H1 (cell line): Measurements from ENCODE around the gene SHMT1. TPM values are rescaled to one million over a fixed set of nuclear protein-coding genes. Genes with fewer than 3 reads are reported as not detected.
"Not testable (repeated sequence)": the region's sequence is repeated elsewhere in the genome, so short reads cannot be mapped to it uniquely, and the experiment has no call there.

ENCODE experiments used
- CTCF ChIA-PET: fragments of 300-600 bp; sonication (Branson Sonifier 250); formaldehyde crosslinking; loops from one replicate; lab custom pipeline; 2021; ENCODE audit not compliant: partially characterized antibody; lab: Charles Lee
- POLR2A ChIA-PET: fragments of 300-600 bp; sonication (Branson Sonifier 250); formaldehyde crosslinking; loops from one replicate; lab custom pipeline; 2021; ENCODE audit warnings: inconsistent platforms; ENCODE audit not compliant: partially characterized antibody; lab: Charles Lee
- DNase-seq, 2 experiments: peaks; one replicate each; pipeline versions ENCODE4 v3.0.0 to v3.0.0-alpha.2; 2010 to 2022; ENCODE audit warnings: low spot score in 2 of 2, low read depth in 1 of 2, mixed read lengths in 1 of 2
- FAIRE-seq: peaks from 2 replicates; lab custom pipeline; 2011; peaks lifted over from hg19 to GRCh38; lab: Jason Lieb, UNC
- H2AFZ ChIP-seq: 2 replicates; pipeline ENCODE4 v1.8.1; 2012; ENCODE audit warnings: low read length, inconsistent platforms
- H2AK5ac ChIP-seq: 2 replicates; pipeline ENCODE4 v1.6.1; 2013; ENCODE audit warnings: low read depth, low read length
- H2BK120ac ChIP-seq: replicated peaks from 2 replicates; pipeline ENCODE3; 2013; ENCODE audit warnings: low read depth, low read length, inconsistent platforms
- H2BK12ac ChIP-seq: 2 replicates; pipeline ENCODE4 v1.6.1; 2013; ENCODE audit warnings: low read depth, low read length
- H2BK15ac ChIP-seq: 2 replicates; pipeline ENCODE4 v1.6.1; 2013; ENCODE audit warnings: low read length
- H2BK20ac ChIP-seq: 2 replicates; pipeline ENCODE4 v1.6.1; 2013; ENCODE audit warnings: low read length
- H2BK5ac ChIP-seq: 2 replicates; pipeline ENCODE4 v1.6.1; 2013; ENCODE audit warnings: low read depth, low read length
- H3K14ac ChIP-seq: 2 replicates; pipeline ENCODE4 v1.6.1; 2013; ENCODE audit warnings: inconsistent platforms; ENCODE audit not compliant: insufficient read length
- H3K18ac ChIP-seq: 2 replicates; pipeline ENCODE4 v1.6.1; 2013; ENCODE audit warnings: low read length; ENCODE audit errors: extremely low read depth
- H3K23ac ChIP-seq: 2 replicates; pipeline ENCODE4 v1.6.1; 2013; ENCODE audit warnings: inconsistent platforms; ENCODE audit not compliant: insufficient read length
- H3K23me2 ChIP-seq: 2 replicates; pipeline ENCODE4 v1.6.1; 2013; ENCODE audit warnings: low read depth, low read length
- H3K27ac ChIP-seq: 2 replicates; pipeline ENCODE4 v1.6.1; 2011; ENCODE audit warnings: low read depth, low read length, inconsistent platforms
- H3K27me3 ChIP-seq, 4 experiments: replicated peaks in 1 of 4; 1 replicate in 1 of 4; 2 replicates in 3 of 4; pipeline versions ENCODE4 v1.6.1 to v1.8.1; 2011 to 2013; ENCODE audit warnings: low read length in 3 of 4, mild to moderate bottlenecking in 3 of 4, inconsistent platforms in 2 of 4, mixed read lengths in 2 of 4, moderate library complexity in 1 of 4; ENCODE audit not compliant: control insufficient read depth in 3 of 4, insufficient read depth in 3 of 4; ENCODE audit errors: extremely low read depth in 1 of 4
- H3K36me3 ChIP-seq, 4 experiments: 2 replicates each; pipeline versions ENCODE4 v1.6.1 to v1.8.1; 2011 to 2013; ENCODE audit warnings: mild to moderate bottlenecking in 4 of 4, low read length in 3 of 4, moderate library complexity in 2 of 4, control low read depth in 1 of 4, inconsistent platforms in 1 of 4; ENCODE audit not compliant: insufficient read depth in 4 of 4, control insufficient read depth in 2 of 4
- H3K4ac ChIP-seq: replicated peaks from 2 replicates; pipeline ENCODE3; 2013; ENCODE audit warnings: low read length, low read depth, mixed read lengths, inconsistent platforms; ENCODE audit not compliant: insufficient read length
- H3K4me1 ChIP-seq, 4 experiments: replicated peaks in 1 of 4; 1 replicate in 1 of 4; 2 replicates in 3 of 4; pipeline versions ENCODE4 v1.6.1 to v1.8.1; 2011 to 2013; ENCODE audit warnings: low read length in 3 of 4, inconsistent platforms in 2 of 4, mixed read lengths in 1 of 4; ENCODE audit not compliant: insufficient read depth in 4 of 4, control insufficient read depth in 3 of 4
- H3K4me2 ChIP-seq, 2 experiments: 2 replicates each; pipeline versions ENCODE4 v1.6.1 to v1.8.1; 2011 to 2013; ENCODE audit warnings: low read depth in 2 of 2, low read length in 2 of 2, control low read depth in 1 of 2, inconsistent platforms in 1 of 2, mild to moderate bottlenecking in 1 of 2; ENCODE audit not compliant: insufficient read depth in 1 of 2
- H3K4me3 ChIP-seq, 4 experiments: fragments of 200-600, 300-600 bp in 1 of 4; sonication (generic), shearing (Covaris generic), sonication (Bioruptor Twin) in 1 of 4; 2 replicates each; pipeline versions ENCODE4 v1.5.1 to v1.8.1; 2011 to 2016; ENCODE audit warnings: low read length in 4 of 4, low read depth in 3 of 4, control low read depth in 2 of 4, inconsistent platforms in 2 of 4, mild to moderate bottlenecking in 2 of 4, mixed read lengths in 1 of 4, moderate library complexity in 1 of 4; ENCODE audit not compliant: insufficient read depth in 2 of 4; ENCODE audit errors: extremely low read depth in 1 of 4
- H3K56ac ChIP-seq: replicated peaks from 2 replicates; pipeline ENCODE3; 2013; ENCODE audit warnings: low read depth, mild to moderate bottlenecking, mixed read lengths, low read length, inconsistent platforms; ENCODE audit not compliant: insufficient read length
- H3K79me1 ChIP-seq: 2 replicates; pipeline ENCODE4 v1.6.1; 2013; ENCODE audit warnings: low read depth, low read length, control low read depth
- H3K79me2 ChIP-seq, 2 experiments: 2 replicates each; pipeline versions ENCODE4 v1.6.1 to v1.8.1; 2012 to 2013; ENCODE audit warnings: low read length in 2 of 2, mild to moderate bottlenecking in 2 of 2, inconsistent platforms in 1 of 2; ENCODE audit not compliant: insufficient read depth in 2 of 2, control insufficient read depth in 1 of 2
- H3K9ac ChIP-seq, 4 experiments: replicated peaks in 1 of 4; 1 replicate in 1 of 4; 2 replicates in 3 of 4; pipeline versions ENCODE4 v1.6.1 to v1.8.1; 2011 to 2013; ENCODE audit warnings: low read depth in 3 of 4, low read length in 3 of 4, control low read depth in 2 of 4, mild to moderate bottlenecking in 2 of 4, moderate library complexity in 2 of 4, inconsistent platforms in 1 of 4; ENCODE audit errors: extremely low read depth in 1 of 4
- H3K9me3 ChIP-seq, 2 experiments: 2 replicates each; pipeline versions ENCODE4 v1.6.1 to v1.8.1; 2012 to 2013; ENCODE audit warnings: mild to moderate bottlenecking in 2 of 2, moderate library complexity in 2 of 2, control low read depth in 1 of 2, inconsistent platforms in 1 of 2, low read depth in 1 of 2, low read length in 1 of 2, mixed read lengths in 1 of 2; ENCODE audit not compliant: insufficient read depth in 2 of 2
- H4K20me1 ChIP-seq, 2 experiments: replicated peaks in 1 of 2; 2 replicates each; pipeline versions ENCODE3 to v1.8.1; 2011 to 2013; ENCODE audit warnings: inconsistent platforms in 2 of 2, low read length in 2 of 2, mild to moderate bottlenecking in 1 of 2; ENCODE audit not compliant: insufficient read depth in 2 of 2, control insufficient read depth in 1 of 2
- H4K5ac ChIP-seq: 2 replicates; pipeline ENCODE4 v1.6.1; 2013; ENCODE audit warnings: low read length, low read depth, mixed read lengths, inconsistent platforms; ENCODE audit not compliant: insufficient read length
- H4K8ac ChIP-seq: 2 replicates; pipeline ENCODE4 v1.8.0; 2013; ENCODE audit warnings: mild to moderate bottlenecking, moderate library complexity, low read length, inconsistent platforms; ENCODE audit not compliant: insufficient read depth; ENCODE audit errors: extremely low read depth
- H4K91ac ChIP-seq: replicated peaks from 2 replicates; pipeline ENCODE3; 2013; ENCODE audit warnings: low read length, mixed read lengths, inconsistent platforms; ENCODE audit not compliant: insufficient read length
- WGBS, 2 experiments: shearing (Covaris generic) in 1 of 2; methylation state at CpG; one replicate each; pipeline versions ENCODE4 v1.1.6 to v1.1.7; 2013 to 2015; ENCODE audit warnings: low lambda C conversion rate in 2 of 2, mixed read lengths in 2 of 2, inconsistent platforms in 1 of 2, low coverage in 1 of 2, missing lambda C conversion rate in 1 of 2; ENCODE audit not compliant: insufficient replicate concordance in 2 of 2, insufficient coverage in 1 of 2, insufficient read length in 1 of 2; ENCODE audit errors: extremely low coverage in 1 of 2, missing lambda C conversion rate in 1 of 2; 5-methylcytosine and 5-hydroxymethylcytosine counted together
- polyA plus RNA-seq, 7 experiments: library from polyadenylated mRNA; depleted of rRNA in 3 of 7; stranded (reverse) in 5 of 7; unstranded in 2 of 7; fragments of >200 nt in 5 of 7; fragments of 200-250 nt in 2 of 7; gene quantifications; 1 replicate in 5 of 7; 2 replicates in 1 of 7; 4 replicates in 1 of 7; pipeline versions ENCODE4 v1.2.1 to v1.2.3, GENCODE V29; 2011 to 2013; ENCODE audit warnings: missing spikeins in 2 of 7, mixed read lengths in 2 of 7
- total RNA-seq: library from RNA; stranded (reverse); fragmentation: NEBNext Ultra II Directional; extraction: Animal tissue kit (Norgen Biotek cat#: 25700); gene quantifications from 2 replicates; pipeline ENCODE4 v1.2.1, GENCODE V29; 2021

SHMT1 gene
- total and polyA plus RNA-seq, 2 of the 8 experiments (the other 6 are each of a cell fraction or from before 2014, with no cell fraction given): 30.7 to 39.3 TPM

DNA sequence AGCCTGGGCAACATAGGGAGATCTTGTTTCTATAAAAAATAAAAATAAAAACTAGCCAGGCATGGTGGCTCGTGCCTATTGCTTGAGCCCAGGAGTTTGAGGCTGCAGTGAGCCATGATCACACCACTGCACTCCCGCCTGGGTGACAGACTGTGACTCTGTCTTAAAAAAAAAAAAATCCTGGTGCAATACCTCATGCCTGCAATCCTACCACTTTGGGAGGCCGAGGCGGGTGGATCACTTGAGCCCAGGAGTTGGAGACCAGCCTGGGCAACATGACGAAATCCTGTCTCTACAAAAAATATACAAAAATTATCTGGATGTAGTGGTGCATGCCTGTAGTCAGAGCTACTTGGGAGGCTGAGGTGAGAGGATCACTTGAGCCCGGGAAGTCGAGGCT lies 20.9 kb upstream of the SHMT1 start:
- H3K4me2 ChIP-seq, H4K5ac ChIP-seq, H3K23ac ChIP-seq, H3K9me3 ChIP-seq, CTCF ChIA-PET, H3K9ac ChIP-seq, H4K8ac ChIP-seq, H4K20me1 ChIP-seq, FAIRE-seq, H2AFZ ChIP-seq, H2BK5ac ChIP-seq, H4K91ac ChIP-seq, H2BK120ac ChIP-seq, H2BK20ac ChIP-seq, H3K36me3 ChIP-seq, H3K4me3 ChIP-seq, H3K79me2 ChIP-seq, H2BK15ac ChIP-seq, DNase-seq, H2AK5ac ChIP-seq, H3K18ac ChIP-seq, H3K14ac ChIP-seq, H3K79me1 ChIP-seq, H3K27ac ChIP-seq, H3K4ac ChIP-seq, H2BK12ac ChIP-seq, H3K56ac ChIP-seq, H3K23me2 ChIP-seq, H3K27me3 ChIP-seq, H3K4me1 ChIP-seq: not testable (repeated sequence)
- WGBS, 2 experiments: 91% methylated on average over 5 of the region's 7 CpGs; no CpG with 5 or more reads in 1 of the 2 experiments
- POLR2A ChIA-PET: interaction anchor here (0.6 to 0.7 kb wide), 4 partner anchors 21 to 69 kb away, joined by 3 to 4 read pairs (median 3); partner anchors contain the start of gene SMCR8
